Panc1 (cell line): ENCODE results near the gene PILRA.

ENCODE experiments used
- POLR2AphosphoS5 ChIP-seq: IDR thresholded peaks from 2 replicates; pipeline ENCODE4 v1.6.1; 2012; ENCODE audit warnings: mild to moderate bottlenecking, low read depth, low read length, moderate library complexity
- TF ChIP-seq, protein P1 (sequence below): fragments of 450-650 bp; IDR thresholded peaks from 2 replicates; pipeline ENCODE4 v1.5.1; 2017; ENCODE audit warnings: mild to moderate bottlenecking

DNA sequence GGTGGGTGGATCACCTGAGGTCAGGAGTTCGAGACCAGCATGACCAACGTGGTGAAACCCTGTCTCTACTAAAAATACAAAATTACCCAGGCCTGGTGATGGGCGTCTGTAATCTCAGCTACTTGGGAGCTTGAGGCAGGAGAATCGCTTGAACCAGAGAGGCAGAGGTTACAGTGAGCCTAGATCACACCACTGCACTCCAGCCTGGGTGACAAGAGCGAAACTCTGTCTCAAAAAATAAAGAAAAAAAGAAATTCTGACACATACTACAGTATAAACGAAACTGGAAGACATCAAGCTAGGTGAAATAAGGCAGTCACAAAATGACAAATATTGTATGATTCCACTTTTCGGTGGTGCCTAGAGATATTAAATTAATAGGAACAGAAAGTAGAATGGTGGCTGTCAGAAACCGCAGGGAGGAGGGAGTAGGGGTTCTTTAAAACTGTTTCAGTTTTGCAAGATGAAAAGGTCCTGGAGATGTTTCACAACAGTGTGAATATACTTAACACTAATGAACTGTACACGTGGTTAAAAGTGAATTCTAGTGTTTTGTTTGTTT, 23.2 kb downstream of the PILRA start:
- TF ChIP-seq, protein P1, sequence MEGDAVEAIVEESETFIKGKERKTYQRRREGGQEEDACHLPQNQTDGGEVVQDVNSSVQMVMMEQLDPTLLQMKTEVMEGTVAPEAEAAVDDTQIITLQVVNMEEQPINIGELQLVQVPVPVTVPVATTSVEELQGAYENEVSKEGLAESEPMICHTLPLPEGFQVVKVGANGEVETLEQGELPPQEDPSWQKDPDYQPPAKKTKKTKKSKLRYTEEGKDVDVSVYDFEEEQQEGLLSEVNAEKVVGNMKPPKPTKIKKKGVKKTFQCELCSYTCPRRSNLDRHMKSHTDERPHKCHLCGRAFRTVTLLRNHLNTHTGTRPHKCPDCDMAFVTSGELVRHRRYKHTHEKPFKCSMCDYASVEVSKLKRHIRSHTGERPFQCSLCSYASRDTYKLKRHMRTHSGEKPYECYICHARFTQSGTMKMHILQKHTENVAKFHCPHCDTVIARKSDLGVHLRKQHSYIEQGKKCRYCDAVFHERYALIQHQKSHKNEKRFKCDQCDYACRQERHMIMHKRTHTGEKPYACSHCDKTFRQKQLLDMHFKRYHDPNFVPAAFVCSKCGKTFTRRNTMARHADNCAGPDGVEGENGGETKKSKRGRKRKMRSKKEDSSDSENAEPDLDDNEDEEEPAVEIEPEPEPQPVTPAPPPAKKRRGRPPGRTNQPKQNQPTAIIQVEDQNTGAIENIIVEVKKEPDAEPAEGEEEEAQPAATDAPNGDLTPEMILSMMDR = no peak
- no peak for TF ChIP-seq POLR2AphosphoS5
